ENCODE results near the gene ADGB. TPM values are rescaled to one million over a fixed set of nuclear protein-coding genes. Genes with fewer than 3 reads are reported as not detected.

The ADGB gene
- total and polyA plus RNA-seq, 9 of the 15 experiments (the other 6 are each of a cell fraction or from before 2014, with no cell fraction given), result not detected

- Histone ChIP-seq H2AFZ (ENCODE audit: low read depth, low read length) (0 out of 2 replicates have a peak overlapping the region, but pooled peaks have one; percentile 23), H3K9me1 (ENCODE audit: control insufficient read depth, insufficient read depth, low read length) (no peaks in the 10 kb centered on the region), H3K4me1 (replicated peaks in 1 of 2; ENCODE audit: control insufficient read depth in 2 of 2, insufficient read depth in 2 of 2, low read length in 2 of 2) (peaks cover 9 to 41% of the 10 kb centered on the region in 2 experiments), H3K36me3 (ENCODE audit: control insufficient read depth, insufficient read depth, low read length) (peaks cover 36% of the 10 kb centered on the region), H3K27ac (ENCODE audit: extremely low read depth, low read depth, low read length) (peak overlapping the region; percentile 3; the same call in 1 of the 3 replicates), H3K79me2 (ENCODE audit: control insufficient read depth, insufficient read depth, low read length) (peaks cover 52% of the 10 kb centered on the region), H3K9me3 (replicated peaks; ENCODE audit: control insufficient read depth, insufficient read depth, low read depth, low read length) (no peaks in the 10 kb centered on the region), H3K9ac (ENCODE audit: insufficient read depth in 1 of 2, low read depth in 2 of 2, low read length in 2 of 2) (no peak overlapping the region), H3K27me3 (ENCODE audit: control insufficient read depth in 2 of 2, insufficient read depth in 2 of 2, low read length in 2 of 2) (no peaks in the 10 kb centered on the region), H4K20me1 (replicated peaks; ENCODE audit: control insufficient read depth, insufficient read depth, low read length) (no peaks in the 10 kb centered on the region), H3K4me2 (ENCODE audit: insufficient read depth, low read length) (peak overlapping the region; percentile 48), H3K4me3 (no peak overlapping the region)
- intact Hi-C loops (cut with micrococcal nuclease) (loop anchor here (5.0 kb wide), 3 partner anchors 127 to 362 kb away; no protein-coding TSS in a partner anchor), in situ Hi-C loops (cut with MboI) (no loop called here)
- DNase-seq (ENCODE audit: extremely low read depth in 1 of 4, low spot score in 3 of 4) (no peak), FAIRE-seq (no peak), ATAC-seq (no peak)
- 86% methylated on average over 3 of the region's 3 CpGs for WGBS (ENCODE audit: insufficient coverage, low coverage, missing lambda C conversion rate)
- BruUV-seq (replicated peaks), result no TSS peak
- ChIA-PET POLR2A (interaction anchor here (0.7 to 1.8 kb wide), 2 partner anchors 322 to 351 kb away, joined by 3 to 4 read pairs; no protein-coding TSS in a partner anchor), CTCF (ENCODE audit: low intra/inter-chr PET ratio) (no interaction called here)
- TF ChIP-seq OTX1 (CRISPR knock-in tag; IDR thresholded peaks at IDR 0.05) (no peak), NUFIP1 (IDR thresholded peaks at IDR 0.05; ENCODE audit: partially characterized antibody) (no peak), ELF1 (tag; IDR thresholded peaks at IDR 0.05) (0 out of 2 replicates have a peak, but pooled peaks have one; percentile 28), TSHZ1 (CRISPR knock-in tag; IDR thresholded peaks at IDR 0.05) (peak; percentile 15; the same call in 1 of the 2 replicates), E2F5 (CRISPR knock-in tag; IDR thresholded peaks at IDR 0.05) (no peak), IRF2 (CRISPR knock-in tag; IDR thresholded peaks at IDR 0.05) (no peak), ZNF79 (CRISPR knock-in tag; IDR thresholded peaks at IDR 0.05; ENCODE audit: low read depth) (peak; percentile 41; the same call in 1 of the 2 replicates), PHB2 (IDR thresholded peaks at IDR 0.05; ENCODE audit: low read depth) (no peak), TEAD1 (CRISPR knock-in tag; IDR thresholded peaks at IDR 0.05) (0 out of 4 replicates have a peak, but pooled peaks of 1 of the 2 experiments have one; percentile 16), ZKSCAN8 (CRISPR knock-in tag; IDR thresholded peaks at IDR 0.05) (0 out of 2 replicates have a peak, but pooled peaks have one; percentile 23), ESRRB (CRISPR knock-in tag; IDR thresholded peaks at IDR 0.05; ENCODE audit: borderline replicate concordance) (0 out of 2 replicates have a peak, but pooled peaks have one; percentile 20), MXD1 (CRISPR knock-in tag; IDR thresholded peaks at IDR 0.05; ENCODE audit: borderline replicate concordance, poor library complexity, severe bottlenecking) (no peak)
- TF ChIP-seq, protein P1, sequence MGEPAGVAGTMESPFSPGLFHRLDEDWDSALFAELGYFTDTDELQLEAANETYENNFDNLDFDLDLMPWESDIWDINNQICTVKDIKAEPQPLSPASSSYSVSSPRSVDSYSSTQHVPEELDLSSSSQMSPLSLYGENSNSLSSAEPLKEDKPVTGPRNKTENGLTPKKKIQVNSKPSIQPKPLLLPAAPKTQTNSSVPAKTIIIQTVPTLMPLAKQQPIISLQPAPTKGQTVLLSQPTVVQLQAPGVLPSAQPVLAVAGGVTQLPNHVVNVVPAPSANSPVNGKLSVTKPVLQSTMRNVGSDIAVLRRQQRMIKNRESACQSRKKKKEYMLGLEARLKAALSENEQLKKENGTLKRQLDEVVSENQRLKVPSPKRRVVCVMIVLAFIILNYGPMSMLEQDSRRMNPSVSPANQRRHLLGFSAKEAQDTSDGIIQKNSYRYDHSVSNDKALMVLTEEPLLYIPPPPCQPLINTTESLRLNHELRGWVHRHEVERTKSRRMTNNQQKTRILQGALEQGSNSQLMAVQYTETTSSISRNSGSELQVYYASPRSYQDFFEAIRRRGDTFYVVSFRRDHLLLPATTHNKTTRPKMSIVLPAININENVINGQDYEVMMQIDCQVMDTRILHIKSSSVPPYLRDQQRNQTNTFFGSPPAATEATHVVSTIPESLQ (CRISPR knock-in tag; IDR thresholded peaks at IDR 0.05), result 0 out of 2 replicates have a peak, but pooled peaks have one; percentile 12
Measured at GRCh38 chr6:146859795-146860495, 261.2 kb downstream of the ADGB start.
